NAMALWA (cell line): Measurements from ENCODE around the gene FRS2.
"Not testable (repeated sequence)": the region's sequence is repeated elsewhere in the genome, so short reads cannot be mapped to it uniquely, and the experiment has no call there.

Experiments
- DNase-seq: peaks from one replicate; pipeline ENCODE4 v3.0.0-alpha.2; 2015; ENCODE audit warnings: low spot score

FRS2 gene

GRCh38 chr12:69470189-69471075 lies at the start of gene FRS2:
FRS2 (plus strand) TSS chr12:69470388; CDS start chr12:69569031, 98,643 bp downstream.
- DNase-seq: peak; percentile 82

DNA sequence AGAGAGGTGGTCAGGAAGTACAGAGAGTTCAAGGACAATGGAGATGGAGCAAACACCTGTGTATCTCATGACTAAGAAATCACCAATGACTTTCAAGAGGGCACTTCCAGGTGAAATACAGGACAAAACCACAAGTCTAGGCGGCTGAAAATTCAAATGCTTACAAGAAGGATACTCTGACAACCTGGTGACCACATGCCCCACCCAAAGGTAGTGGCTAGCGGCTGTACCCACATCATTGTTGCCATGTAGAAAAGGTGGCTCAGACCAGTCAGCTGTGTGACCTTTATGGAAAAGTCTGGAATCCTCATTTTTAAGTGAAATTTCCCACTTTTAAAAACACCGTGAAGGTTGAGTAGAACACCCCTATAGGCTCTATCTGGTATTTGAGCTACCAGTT lies 48.6 kb upstream of the FRS2 start:
- no peak for DNase-seq

GRCh38 chr12:69423037-69423905 lies 46.9 kb upstream of the FRS2 start:
- no peak for DNase-seq

DNA sequence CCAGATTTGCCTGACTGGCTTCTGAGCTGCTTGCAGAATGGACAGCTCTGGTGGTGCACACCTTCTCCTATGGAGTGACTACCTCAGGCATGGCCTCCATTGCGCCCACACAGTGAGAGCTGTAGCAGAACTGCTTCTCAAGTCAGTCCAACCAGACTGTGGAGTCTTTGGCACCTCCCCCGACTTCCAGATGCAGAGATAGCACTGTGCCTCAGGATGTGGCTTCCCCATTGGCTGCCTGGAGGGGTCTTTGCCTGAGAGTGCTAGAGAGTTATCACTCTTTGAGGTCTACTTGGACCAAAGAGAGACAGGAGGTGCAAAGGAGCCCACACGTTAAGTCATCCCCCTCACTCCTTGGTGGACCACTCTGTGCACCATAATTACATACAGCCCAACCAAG lies 44.8 kb upstream of the FRS2 start:
- DNase-seq: no peak

- DNase-seq: no peak
These were observed 41.7 kb upstream of the FRS2 start for GRCh38 chr12:69428351-69429073.

DNA sequence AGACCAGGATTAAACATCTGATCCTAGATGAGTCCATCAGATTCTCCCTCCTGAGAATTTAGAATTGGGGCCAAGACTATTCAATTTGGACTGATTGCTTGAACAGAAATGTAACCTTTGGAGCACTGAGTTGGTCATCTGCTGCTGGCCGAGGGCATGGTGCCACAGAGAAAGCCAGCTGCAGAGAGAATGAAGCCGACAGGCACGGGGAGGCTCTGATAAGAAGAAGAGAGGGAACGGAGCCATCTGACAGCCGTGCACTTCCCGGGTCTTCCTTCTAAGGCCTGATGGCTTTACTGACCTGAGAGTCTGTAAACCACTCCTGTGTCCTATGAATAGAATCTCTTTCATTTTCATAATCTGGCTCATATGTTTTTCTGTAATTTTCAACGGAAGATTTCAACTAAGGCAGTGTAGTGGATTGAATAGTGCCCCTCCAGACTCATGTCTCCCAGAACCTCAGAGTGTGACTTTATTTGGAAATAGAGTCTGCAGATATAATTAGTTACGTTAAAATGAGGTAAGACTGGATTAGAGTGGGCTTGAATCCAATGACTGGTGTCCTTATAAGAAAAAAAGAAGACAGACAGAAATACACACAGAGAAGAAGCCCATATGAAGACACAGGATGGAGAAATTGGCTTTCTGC lies 39.1 kb upstream of the FRS2 start:
- DNase-seq: no peak

- DNase-seq: no peak
These were observed 38.5 kb upstream of the FRS2 start for GRCh38 chr12:69431591-69432222.

DNA sequence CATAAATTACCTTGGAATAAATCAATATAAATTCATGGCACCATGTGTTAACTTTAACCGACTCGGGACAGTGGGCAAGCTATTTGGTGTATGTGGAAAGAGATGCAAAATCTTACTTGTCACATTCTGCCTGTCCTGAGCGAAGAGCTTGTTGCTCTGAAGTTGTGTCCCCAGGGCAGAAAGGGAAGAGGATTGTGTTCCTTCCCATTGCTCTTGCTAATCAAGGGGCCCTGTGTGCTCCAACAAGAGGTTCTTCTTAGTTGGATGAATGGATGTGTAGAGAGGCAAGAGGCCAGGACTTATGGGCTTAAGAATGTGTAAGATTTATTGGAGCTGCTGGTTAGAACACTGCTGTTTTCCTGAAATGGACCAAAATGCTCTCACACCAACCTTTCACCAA lies 36.5 kb upstream of the FRS2 start:
- DNase-seq: no peak

DNA sequence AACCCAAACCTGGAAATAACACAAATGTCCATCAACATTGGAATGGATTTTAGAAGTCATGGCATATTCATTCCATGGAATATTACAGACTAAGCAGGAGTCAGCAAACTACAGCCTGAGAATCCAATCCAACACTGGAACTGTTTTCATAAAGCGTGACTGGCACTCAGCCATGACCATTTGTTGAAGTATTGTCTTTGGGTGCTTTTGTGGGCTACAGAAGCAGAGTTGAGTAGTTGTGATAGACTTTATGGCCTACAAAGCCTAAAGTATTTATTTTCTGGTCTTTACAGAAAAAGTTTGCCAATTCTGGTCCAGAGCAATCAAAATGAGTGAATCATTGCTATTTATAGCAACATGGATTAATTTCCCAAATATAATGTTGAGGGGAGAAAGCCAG lies 34.5 kb upstream of the FRS2 start:
- no peak for DNase-seq

GRCh38 chr12:69437073-69437472 lies 33.1 kb upstream of the FRS2 start:
- DNase-seq: no peak

DNA sequence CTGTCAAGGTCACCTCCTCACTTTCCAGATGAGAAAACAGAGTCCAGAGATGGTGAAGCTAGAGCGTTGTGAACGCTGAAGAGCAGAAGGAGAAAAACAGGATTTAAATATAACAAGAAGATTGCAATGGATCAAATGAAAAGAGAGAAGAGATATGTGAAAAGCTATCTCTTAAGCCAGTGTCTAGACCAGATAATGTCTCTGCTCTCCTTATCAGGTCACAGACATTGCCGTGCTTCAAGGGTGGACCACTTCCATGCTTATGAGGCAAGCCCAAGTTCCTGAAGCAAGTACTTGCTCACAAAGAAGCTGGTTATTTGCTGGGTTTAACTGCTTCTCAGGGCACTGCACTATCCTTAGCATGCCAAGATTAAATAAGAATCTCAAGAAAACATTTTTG lies 31.6 kb upstream of the FRS2 start:
- DNase-seq: no peak

GRCh38 chr12:69440016-69440415 lies 30.2 kb upstream of the FRS2 start:
- no peak for DNase-seq

DNA sequence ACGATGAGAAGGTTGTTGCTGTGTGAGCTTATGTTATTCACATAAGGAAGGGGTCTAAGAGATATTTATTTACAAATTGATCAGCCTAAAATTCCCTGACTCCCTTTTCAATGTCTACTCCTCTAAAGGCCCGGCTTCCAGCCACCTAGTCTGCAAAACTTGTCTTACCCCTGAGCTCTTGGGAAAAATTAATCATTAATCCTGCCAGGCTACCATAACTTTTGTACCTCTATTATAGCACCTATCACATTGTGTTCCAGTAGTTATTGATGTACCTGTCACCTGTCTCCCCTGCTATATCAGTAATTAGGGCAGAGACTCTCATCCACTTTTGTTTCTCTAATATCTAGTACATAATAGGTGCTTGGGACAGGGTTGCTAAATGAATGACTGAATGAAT lies 29.3 kb upstream of the FRS2 start:
- DNase-seq: no peak

DNA sequence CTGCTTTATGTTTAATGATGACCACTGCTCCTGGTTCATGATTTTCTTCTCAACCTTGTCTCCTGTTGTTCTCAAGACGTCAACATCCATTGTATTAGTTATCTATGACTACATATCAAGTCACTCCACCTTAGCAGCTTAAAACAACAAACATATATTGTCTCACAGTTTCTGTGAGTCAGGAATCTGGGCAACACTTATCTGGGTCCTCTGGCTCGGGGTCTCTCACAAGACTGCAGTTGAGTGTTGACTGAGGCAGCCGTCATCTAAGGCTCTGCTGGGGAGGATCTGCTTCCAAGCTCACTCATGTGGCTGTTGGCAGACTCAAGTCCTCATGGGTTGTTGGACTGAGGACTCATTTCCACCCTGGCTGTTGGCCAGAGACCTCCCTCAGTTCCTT lies 27.3 kb upstream of the FRS2 start:
- DNase-seq: no peak

DNA sequence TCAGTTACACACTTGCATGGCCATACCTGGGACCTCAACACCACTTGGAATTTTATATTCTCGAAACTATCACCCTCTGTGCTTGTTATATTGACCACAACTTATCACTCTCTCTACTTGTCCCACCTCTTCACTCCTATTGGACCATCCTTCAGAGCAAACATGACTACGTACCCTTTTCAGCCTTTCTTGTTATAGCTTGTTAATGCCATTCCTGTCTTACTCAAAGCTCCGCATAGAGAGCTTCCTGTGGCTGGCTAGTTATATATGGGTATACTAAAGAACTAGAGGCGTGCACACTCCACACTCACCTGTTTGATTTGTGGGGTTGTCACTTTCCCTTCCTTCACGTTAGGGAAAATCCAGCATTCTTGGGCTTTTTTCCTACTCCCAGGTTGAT lies 26.3 kb upstream of the FRS2 start:
- DNase-seq: no peak

GRCh38 chr12:69447892-69448291 lies 22.3 kb upstream of the FRS2 start:
- no peak for DNase-seq

- DNase-seq: not testable (repeated sequence)
These were observed 17.5 kb upstream of the FRS2 start for GRCh38 chr12:69452598-69453132.

GRCh38 chr12:69456239-69456638 lies 13.9 kb upstream of the FRS2 start:
- DNase-seq: no peak

- DNase-seq: no peak
These were observed 12.8 kb upstream of the FRS2 start for GRCh38 chr12:69457433-69457832.

GRCh38 chr12:69459477-69459876 lies 10.7 kb upstream of the FRS2 start:
- DNase-seq: no peak

- DNase-seq: no peak
These were observed 5.8 kb upstream of the FRS2 start for GRCh38 chr12:69464428-69464827.
